Loucy (cell line): ENCODE data around the gene NOCT.

Experiments used
- EZH2phosphoT487 ChIP-seq: fragments of 200-600 bp; IDR thresholded peaks from 2 replicates; pipeline ENCODE4 v1.6.1; 2018; ENCODE audit warnings: antibody characterized with exemption, mild to moderate bottlenecking, moderate library complexity, borderline replicate concordance
- TF ChIP-seq, protein P1 (sequence below): fragments of 200-600 bp; sonication (generic); conservative IDR thresholded peaks from 2 replicates; pipeline ENCODE4 v1.5.1; 2014; ENCODE audit warnings: mild to moderate bottlenecking, antibody characterized with exemption, low read length

DNA sequence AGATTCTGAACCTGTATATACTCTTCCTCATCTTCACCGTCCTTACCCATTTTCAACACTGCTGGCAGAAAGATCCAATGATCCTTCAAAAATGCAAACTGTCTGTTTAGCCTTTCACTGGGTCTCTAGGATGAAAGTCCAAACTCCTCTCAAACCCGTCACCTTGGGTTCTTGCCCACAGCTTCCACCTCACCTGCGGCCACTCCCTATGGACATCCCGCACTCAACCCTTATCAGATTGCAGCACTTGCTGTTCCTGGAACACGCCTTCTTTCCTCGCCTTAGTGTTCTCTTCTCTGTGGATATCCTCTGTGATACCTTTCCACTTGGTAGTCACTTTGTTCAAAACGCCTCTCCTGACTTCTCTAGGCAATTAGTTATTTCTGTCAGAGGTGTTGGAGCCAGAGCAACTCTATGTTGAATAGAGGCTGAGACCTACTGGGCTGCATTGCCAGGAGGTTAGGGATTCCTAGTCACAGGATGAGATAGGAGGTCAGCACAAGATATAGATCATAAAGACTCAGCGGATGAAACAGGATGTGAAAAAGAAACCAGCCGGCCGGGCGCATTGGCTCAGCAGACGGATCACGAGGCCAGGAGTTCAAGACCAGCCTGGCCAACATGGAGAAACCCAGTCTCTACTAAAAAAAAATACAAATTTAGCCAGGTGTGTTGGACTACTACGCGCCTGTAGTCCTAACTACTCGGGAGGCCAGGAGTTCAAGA, 4.2 kb upstream of the NOCT start:
- TF ChIP-seq, protein P1, sequence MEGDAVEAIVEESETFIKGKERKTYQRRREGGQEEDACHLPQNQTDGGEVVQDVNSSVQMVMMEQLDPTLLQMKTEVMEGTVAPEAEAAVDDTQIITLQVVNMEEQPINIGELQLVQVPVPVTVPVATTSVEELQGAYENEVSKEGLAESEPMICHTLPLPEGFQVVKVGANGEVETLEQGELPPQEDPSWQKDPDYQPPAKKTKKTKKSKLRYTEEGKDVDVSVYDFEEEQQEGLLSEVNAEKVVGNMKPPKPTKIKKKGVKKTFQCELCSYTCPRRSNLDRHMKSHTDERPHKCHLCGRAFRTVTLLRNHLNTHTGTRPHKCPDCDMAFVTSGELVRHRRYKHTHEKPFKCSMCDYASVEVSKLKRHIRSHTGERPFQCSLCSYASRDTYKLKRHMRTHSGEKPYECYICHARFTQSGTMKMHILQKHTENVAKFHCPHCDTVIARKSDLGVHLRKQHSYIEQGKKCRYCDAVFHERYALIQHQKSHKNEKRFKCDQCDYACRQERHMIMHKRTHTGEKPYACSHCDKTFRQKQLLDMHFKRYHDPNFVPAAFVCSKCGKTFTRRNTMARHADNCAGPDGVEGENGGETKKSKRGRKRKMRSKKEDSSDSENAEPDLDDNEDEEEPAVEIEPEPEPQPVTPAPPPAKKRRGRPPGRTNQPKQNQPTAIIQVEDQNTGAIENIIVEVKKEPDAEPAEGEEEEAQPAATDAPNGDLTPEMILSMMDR, result no peak
- TF ChIP-seq EZH2phosphoT487, result no peak
